Keratinocyte (primary cell): ENCODE results near the gene DNMT3A. TPM values are rescaled to one million over a fixed set of nuclear protein-coding genes. Genes with fewer than 3 reads are reported as not detected.

ENCODE experiments used
- DNase-seq: peaks from one replicate; pipeline ENCODE4 v3.0.0-alpha.2; 2011; ENCODE audit warnings: low read depth, missing footprints, low spot score
- FAIRE-seq: peaks from 2 replicates; lab custom pipeline; 2011; peaks lifted over from hg19 to GRCh38; lab: Jason Lieb, UNC
- H2AFZ ChIP-seq: 2 replicates; pipeline ENCODE4 v1.6.0; 2012; ENCODE audit warnings: low read length, control low read depth, inconsistent platforms; ENCODE audit not compliant: control insufficient read depth
- H3K27ac ChIP-seq: 2 replicates; pipeline ENCODE4 v1.5.1; 2011; ENCODE audit warnings: low read length; ENCODE audit not compliant: control insufficient read depth, insufficient read depth
- H3K27me3 ChIP-seq: 3 replicates; pipeline ENCODE4 v1.6.0; 2011; ENCODE audit warnings: low read length; ENCODE audit not compliant: control insufficient read depth, insufficient read depth; ENCODE audit errors: extremely low read depth
- H3K36me3 ChIP-seq, 2 experiments: 2 replicates in 1 of 2; 3 replicates in 1 of 2; pipeline ENCODE4 v1.5.1; 2011; ENCODE audit warnings: low read length in 2 of 2, mild to moderate bottlenecking in 1 of 2; ENCODE audit not compliant: control insufficient read depth in 2 of 2, insufficient read depth in 2 of 2; ENCODE audit errors: extremely low read depth in 1 of 2
- H3K4me1 ChIP-seq: 3 replicates; pipeline ENCODE4 v1.5.1; 2011; ENCODE audit warnings: low read length; ENCODE audit not compliant: control insufficient read depth, insufficient read depth; ENCODE audit errors: extremely low read depth
- H3K4me2 ChIP-seq: 3 replicates; pipeline ENCODE4 v1.6.0; 2011; ENCODE audit warnings: low read depth, low read length; ENCODE audit not compliant: control insufficient read depth, insufficient read depth; ENCODE audit errors: extremely low read depth
- H3K4me3 ChIP-seq, 3 experiments: fragments of 200-600 bp in 1 of 3; sonication (generic) in 1 of 3; 2 replicates in 2 of 3; 3 replicates in 1 of 3; pipeline ENCODE4 v1.5.1; 2011 to 2016; ENCODE audit warnings: low read length in 3 of 3, mild to moderate bottlenecking in 3 of 3, control low read depth in 2 of 3, inconsistent platforms in 1 of 3, low read depth in 1 of 3, mixed read lengths in 1 of 3, mixed run types in 1 of 3, moderate library complexity in 1 of 3; ENCODE audit not compliant: control insufficient read depth in 2 of 3, insufficient read depth in 2 of 3; ENCODE audit errors: extremely low read depth in 1 of 3
- H3K79me2 ChIP-seq: 2 replicates; pipeline ENCODE4 v1.6.0; 2012; ENCODE audit warnings: low read length; ENCODE audit not compliant: control insufficient read depth, insufficient read depth
- H3K9ac ChIP-seq: 3 replicates; pipeline ENCODE4 v1.6.0; 2011; ENCODE audit warnings: low read length; ENCODE audit not compliant: control insufficient read depth, insufficient read depth; ENCODE audit errors: extremely low read depth
- H3K9me1 ChIP-seq: 3 replicates; pipeline ENCODE4 v1.6.0; 2011; ENCODE audit warnings: low read length; ENCODE audit not compliant: control insufficient read depth, insufficient read depth; ENCODE audit errors: extremely low read depth
- H3K9me3 ChIP-seq: 2 replicates; pipeline ENCODE4 v1.5.1; 2012; ENCODE audit warnings: low read depth, low read length; ENCODE audit not compliant: control insufficient read depth
- H4K20me1 ChIP-seq: 3 replicates; pipeline ENCODE4 v1.6.0; 2011; ENCODE audit warnings: low read length; ENCODE audit not compliant: control insufficient read depth, insufficient read depth; ENCODE audit errors: extremely low read depth
- CTCF ChIP-seq, 3 experiments: IDR thresholded peaks in 1 of 3; conservative IDR thresholded peaks in 1 of 3; optimal IDR thresholded peaks in 1 of 3; 2 replicates in 2 of 3; 3 replicates in 1 of 3; pipeline versions ENCODE3 to v1.5.1; 2011; ENCODE audit warnings: low read length in 3 of 3, mild to moderate bottlenecking in 3 of 3, moderate library complexity in 2 of 3, control low read depth in 1 of 3, inconsistent platforms in 1 of 3; ENCODE audit not compliant: insufficient read depth in 2 of 3; ENCODE audit errors: extremely low read depth in 1 of 3
- EZH2 ChIP-seq: IDR thresholded peaks from one replicate; pipeline ENCODE4 v1.6.1; 2012; ENCODE audit warnings: inconsistent platforms, mild to moderate bottlenecking, low read length, moderate library complexity
- dilution Hi-C: fragments of 300-500 bp; cut with MboI; formaldehyde crosslinking; loops from one replicate; pipeline ENCODE4 v1.7.0; 2020; ENCODE audit warnings: low sequenced_read_pairs; ENCODE audit not compliant: extremely low pct_ligation_motif_present
- polyA plus RNA-seq, 5 experiments: library from polyadenylated mRNA; depleted of rRNA in 3 of 5; stranded (reverse) in 3 of 5; stranded (forward) in 1 of 5; unstranded in 1 of 5; fragments of >200 nt; gene quantifications; 1 replicate in 1 of 5; 2 replicates in 3 of 5; 3 replicates in 1 of 5; pipeline versions ENCODE4 v1.2.1 to v1.2.3, GENCODE V29; 2011 to 2012; ENCODE audit warnings: missing spikeins in 2 of 5, low read depth in 1 of 5, low replicate concordance in 1 of 5

DNMT3A gene
- polyA plus RNA-seq, 1 donor (not counting 4 experiments of a cell fraction or from before 2014, with no cell fraction given): 1.5 TPM

DNA sequence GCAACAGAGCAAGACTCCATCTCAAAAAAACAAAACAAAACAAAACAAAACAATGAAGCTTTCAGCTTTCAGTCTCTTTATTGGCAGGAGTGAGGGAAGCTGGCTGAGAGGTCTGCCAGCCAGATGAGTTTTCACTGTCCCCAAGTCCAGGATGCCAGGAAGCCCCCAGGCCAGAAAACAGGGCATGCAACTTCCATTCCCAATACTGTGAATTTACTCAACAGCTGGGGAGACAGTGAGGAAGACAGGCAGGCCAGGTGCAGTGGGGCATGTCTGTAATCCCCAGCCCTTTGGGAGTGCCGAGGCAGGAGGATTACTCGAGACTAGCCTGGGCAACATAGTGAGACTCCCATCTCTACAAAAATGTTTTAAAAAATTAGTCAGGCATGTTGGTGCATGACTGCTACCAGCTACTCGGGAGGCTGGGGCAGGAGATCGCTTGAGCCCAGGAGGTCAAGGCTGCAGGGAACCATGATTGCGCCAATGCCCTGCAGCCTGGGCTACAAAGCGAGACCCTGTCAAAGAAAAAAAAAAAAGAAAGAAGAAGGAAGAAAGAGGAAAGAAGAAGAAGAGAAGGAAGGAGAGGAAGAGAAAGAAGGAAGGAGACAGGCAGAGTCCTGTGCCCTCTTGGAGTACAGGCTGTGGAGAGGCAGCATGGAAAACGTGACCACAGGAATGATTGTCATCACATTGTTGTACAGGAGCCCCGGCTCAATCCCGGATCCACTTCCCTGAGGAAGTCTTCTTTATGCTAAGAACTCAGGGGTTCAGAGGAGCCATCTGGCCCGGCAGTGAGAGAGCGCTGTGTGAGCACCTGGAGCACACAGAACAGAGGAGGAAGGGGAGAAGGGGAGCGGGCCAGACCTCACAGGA lies 144.2 kb downstream of the DNMT3A start:
- Histone ChIP-seq H3K9me1 (no peaks in the 10 kb centered on the region), H3K27me3 (no peaks in the 10 kb centered on the region), H3K9me3 (no peaks in the 10 kb centered on the region), H3K27ac (no peak overlapping the region), H3K9ac (no peak overlapping the region), H3K4me2 (no peak overlapping the region), H2AFZ (no peak overlapping the region), H3K36me3 (no peaks in the 10 kb centered on the region), H3K79me2 (no peaks in the 10 kb centered on the region), H3K4me3 (no peak overlapping the region), H3K4me1 (no peaks in the 10 kb centered on the region), H4K20me1 (no peaks in the 10 kb centered on the region)
- TF ChIP-seq CTCF (optimal IDR thresholded peaks at IDR 0.05 in 1 of 3, IDR thresholded peaks at IDR 0.05 in 1 of 3, conservative IDR thresholded peaks at IDR 0.05 in 1 of 3; ENCODE audit: extremely low read depth in 1 of 3, insufficient read depth in 2 of 3, low read length in 3 of 3): no peak
- no peak for TF ChIP-seq EZH2
- no peak for FAIRE-seq
- DNase-seq: no peak
- dilution Hi-C loops: no loop called here

DNA sequence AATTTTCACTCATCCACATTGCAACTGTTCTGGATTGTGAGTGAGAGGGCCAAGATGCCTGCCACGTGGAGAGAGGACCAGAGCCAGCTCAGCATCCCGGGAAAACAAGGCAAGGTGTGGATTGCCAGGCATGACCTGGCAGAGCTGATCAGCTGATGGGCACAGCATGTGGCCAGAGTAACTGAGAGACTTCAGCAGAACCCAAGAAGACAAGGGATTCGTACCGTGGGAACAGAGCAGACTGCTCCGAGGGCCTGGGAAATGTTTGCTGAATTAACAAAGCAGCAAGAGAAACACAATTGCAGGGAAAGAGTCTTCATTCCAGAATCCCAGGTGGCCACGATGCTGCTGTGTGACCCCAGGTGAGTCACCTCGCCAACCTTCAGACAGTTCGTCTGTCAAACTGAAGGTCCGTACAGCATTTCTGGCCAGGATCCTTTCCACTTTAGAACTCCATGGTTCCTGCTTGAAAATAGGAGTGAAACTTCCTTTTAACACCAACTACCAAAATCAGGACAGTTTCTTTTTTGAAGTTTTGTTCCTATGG lies 147.1 kb downstream of the DNMT3A start:
- H3K79me2 ChIP-seq: no peaks in the 10 kb centered on the region
- TF ChIP-seq EZH2 (no peak), CTCF (optimal IDR thresholded peaks at IDR 0.05 in 1 of 3, IDR thresholded peaks at IDR 0.05 in 1 of 3, conservative IDR thresholded peaks at IDR 0.05 in 1 of 3; ENCODE audit: extremely low read depth in 1 of 3, insufficient read depth in 2 of 3, low read length in 3 of 3) (no peak)
- no peaks in the 10 kb centered on the region for H3K36me3 ChIP-seq
- DNase-seq (no peak), FAIRE-seq (no peak)
- no peaks in the 10 kb centered on the region for H3K4me1 ChIP-seq
- no peaks in the 10 kb centered on the region for H3K9me1 ChIP-seq
- H3K27ac ChIP-seq: no peak overlapping the region
- dilution Hi-C loops: no loop called here
- H3K4me3 ChIP-seq: no peak overlapping the region
- no peak overlapping the region for H3K4me2 ChIP-seq
- H2AFZ ChIP-seq: no peak overlapping the region
- no peak overlapping the region for H3K9ac ChIP-seq
- no peaks in the 10 kb centered on the region for H4K20me1 ChIP-seq
- no peaks in the 10 kb centered on the region for H3K27me3 ChIP-seq
- no peaks in the 10 kb centered on the region for H3K9me3 ChIP-seq
